HCT116 (cell line): ENCODE measurements around the gene TBC1D14.

Experiments used
- CTCF ChIP-seq, 3 experiments: fragments of 200-600 bp in 1 of 3; sonication (generic) in 1 of 3; IDR thresholded peaks in 2 of 3; conservative IDR thresholded peaks in 1 of 3; 2 replicates each; pipeline ENCODE4 v1.5.1; 2012 to 2017; ENCODE audit warnings: low read depth in 2 of 3, low read length in 2 of 3, antibody characterized with exemption in 1 of 3, borderline replicate concordance in 1 of 3, control low read depth in 1 of 3, mild to moderate bottlenecking in 1 of 3, mixed read lengths in 1 of 3, mixed run types in 1 of 3, moderate library complexity in 1 of 3; ENCODE audit not compliant: insufficient read depth in 1 of 3
- EZH2 ChIP-seq: fragments of 200-600 bp; sonication (generic); IDR thresholded peaks from 2 replicates; pipeline ENCODE4 v1.6.1; 2017; ENCODE audit warnings: antibody characterized with exemption, mixed run types
- FOSL1 ChIP-seq: IDR thresholded peaks from 2 replicates; pipeline ENCODE4 v1.6.1; 2012; ENCODE audit warnings: low read depth
- MAX ChIP-seq: IDR thresholded peaks from 2 replicates; pipeline ENCODE4 v1.6.1; 2012
- POLR2A ChIP-seq: IDR thresholded peaks from 2 replicates; pipeline ENCODE4 v1.7.0; 2011; ENCODE audit warnings: borderline replicate concordance; ENCODE audit not compliant: insufficient read depth, insufficient read length; ENCODE audit errors: extremely low read depth
- POLR2AphosphoS5 ChIP-seq: IDR thresholded peaks from 2 replicates; pipeline ENCODE4 v1.6.1; 2011; ENCODE audit warnings: mild to moderate bottlenecking, low read depth, low read length, moderate library complexity
- SIN3A ChIP-seq: IDR thresholded peaks from 2 replicates; pipeline ENCODE4 v1.6.1; 2012; ENCODE audit warnings: low read depth
- TCF7L2 ChIP-seq: IDR thresholded peaks from 2 replicates; pipeline ENCODE4 v1.7.0; 2011; ENCODE audit warnings: borderline replicate concordance, inconsistent platforms; ENCODE audit not compliant: insufficient read depth, insufficient read length; ENCODE audit errors: extremely low read depth
- TF ChIP-seq, protein P1 (sequence below): IDR thresholded peaks from 2 replicates; pipeline ENCODE4 v1.6.1; 2012
- TF ChIP-seq, protein P2 (sequence below): IDR thresholded peaks from 2 replicates; pipeline ENCODE4 v1.6.1; 2011; ENCODE audit warnings: mild to moderate bottlenecking, low read length, moderate library complexity; ENCODE audit not compliant: insufficient replicate concordance; ENCODE audit errors: extremely low read depth
- TF ChIP-seq, protein P3 (sequence below): IDR thresholded peaks from 2 replicates; pipeline ENCODE4 v1.6.1; 2012; ENCODE audit warnings: low read depth

GRCh38 chr4:7000421-7001176 lies 91.0 kb downstream of the TBC1D14 start:
- TF ChIP-seq POLR2A (no peak), CTCF (IDR thresholded peaks at IDR 0.05 in 2 of 3, conservative IDR thresholded peaks at IDR 0.05 in 1 of 3; ENCODE audit: borderline replicate concordance in 1 of 3, insufficient read depth in 1 of 3, low read depth in 2 of 3, low read length in 2 of 3) (no peak), POLR2AphosphoS5 (no peak), SIN3A (no peak), FOSL1 (no peak), TCF7L2 (no peak), MAX (no peak), EZH2 (no peak)
- TF ChIP-seq, protein P1, sequence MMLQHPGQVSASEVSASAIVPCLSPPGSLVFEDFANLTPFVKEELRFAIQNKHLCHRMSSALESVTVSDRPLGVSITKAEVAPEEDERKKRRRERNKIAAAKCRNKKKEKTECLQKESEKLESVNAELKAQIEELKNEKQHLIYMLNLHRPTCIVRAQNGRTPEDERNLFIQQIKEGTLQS, result no peak
- TF ChIP-seq, protein P2, sequence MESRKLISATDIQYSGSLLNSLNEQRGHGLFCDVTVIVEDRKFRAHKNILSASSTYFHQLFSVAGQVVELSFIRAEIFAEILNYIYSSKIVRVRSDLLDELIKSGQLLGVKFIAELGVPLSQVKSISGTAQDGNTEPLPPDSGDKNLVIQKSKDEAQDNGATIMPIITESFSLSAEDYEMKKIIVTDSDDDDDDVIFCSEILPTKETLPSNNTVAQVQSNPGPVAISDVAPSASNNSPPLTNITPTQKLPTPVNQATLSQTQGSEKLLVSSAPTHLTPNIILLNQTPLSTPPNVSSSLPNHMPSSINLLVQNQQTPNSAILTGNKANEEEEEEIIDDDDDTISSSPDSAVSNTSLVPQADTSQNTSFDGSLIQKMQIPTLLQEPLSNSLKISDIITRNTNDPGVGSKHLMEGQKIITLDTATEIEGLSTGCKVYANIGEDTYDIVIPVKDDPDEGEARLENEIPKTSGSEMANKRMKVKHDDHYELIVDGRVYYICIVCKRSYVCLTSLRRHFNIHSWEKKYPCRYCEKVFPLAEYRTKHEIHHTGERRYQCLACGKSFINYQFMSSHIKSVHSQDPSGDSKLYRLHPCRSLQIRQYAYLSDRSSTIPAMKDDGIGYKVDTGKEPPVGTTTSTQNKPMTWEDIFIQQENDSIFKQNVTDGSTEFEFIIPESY, result no peak
- TF ChIP-seq, protein P3, sequence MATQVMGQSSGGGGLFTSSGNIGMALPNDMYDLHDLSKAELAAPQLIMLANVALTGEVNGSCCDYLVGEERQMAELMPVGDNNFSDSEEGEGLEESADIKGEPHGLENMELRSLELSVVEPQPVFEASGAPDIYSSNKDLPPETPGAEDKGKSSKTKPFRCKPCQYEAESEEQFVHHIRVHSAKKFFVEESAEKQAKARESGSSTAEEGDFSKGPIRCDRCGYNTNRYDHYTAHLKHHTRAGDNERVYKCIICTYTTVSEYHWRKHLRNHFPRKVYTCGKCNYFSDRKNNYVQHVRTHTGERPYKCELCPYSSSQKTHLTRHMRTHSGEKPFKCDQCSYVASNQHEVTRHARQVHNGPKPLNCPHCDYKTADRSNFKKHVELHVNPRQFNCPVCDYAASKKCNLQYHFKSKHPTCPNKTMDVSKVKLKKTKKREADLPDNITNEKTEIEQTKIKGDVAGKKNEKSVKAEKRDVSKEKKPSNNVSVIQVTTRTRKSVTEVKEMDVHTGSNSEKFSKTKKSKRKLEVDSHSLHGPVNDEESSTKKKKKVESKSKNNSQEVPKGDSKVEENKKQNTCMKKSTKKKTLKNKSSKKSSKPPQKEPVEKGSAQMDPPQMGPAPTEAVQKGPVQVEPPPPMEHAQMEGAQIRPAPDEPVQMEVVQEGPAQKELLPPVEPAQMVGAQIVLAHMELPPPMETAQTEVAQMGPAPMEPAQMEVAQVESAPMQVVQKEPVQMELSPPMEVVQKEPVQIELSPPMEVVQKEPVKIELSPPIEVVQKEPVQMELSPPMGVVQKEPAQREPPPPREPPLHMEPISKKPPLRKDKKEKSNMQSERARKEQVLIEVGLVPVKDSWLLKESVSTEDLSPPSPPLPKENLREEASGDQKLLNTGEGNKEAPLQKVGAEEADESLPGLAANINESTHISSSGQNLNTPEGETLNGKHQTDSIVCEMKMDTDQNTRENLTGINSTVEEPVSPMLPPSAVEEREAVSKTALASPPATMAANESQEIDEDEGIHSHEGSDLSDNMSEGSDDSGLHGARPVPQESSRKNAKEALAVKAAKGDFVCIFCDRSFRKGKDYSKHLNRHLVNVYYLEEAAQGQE, result no peak
